Transverse colon (tissue), 4 donors: Measurements from ENCODE around the gene MXI1. TPM values are rescaled to one million over a fixed set of nuclear protein-coding genes. Genes with fewer than 3 reads are reported as not detected.

Experiments
- DNase-seq: peaks from one replicate; pipeline ENCODE4 v3.0.0-alpha.2; 2019
- H3K27ac ChIP-seq, 4 donors: fragments of 200-600 bp; sonication (generic); 2 replicates each; pipeline ENCODE4 v1.5.1; 2016 to 2018; ENCODE audit warnings: inconsistent platforms in 4 of 4
- H3K27me3 ChIP-seq: fragments of 200-600 bp; sonication (generic); 2 replicates; pipeline ENCODE4 v1.5.1; 2017; ENCODE audit warnings: inconsistent platforms
- H3K36me3 ChIP-seq, 4 donors: fragments of 200-600 bp; sonication (generic); 2 replicates each; pipeline ENCODE4 v1.5.1; 2017 to 2019; ENCODE audit warnings: inconsistent platforms in 4 of 4
- H3K4me1 ChIP-seq, 4 donors: fragments of 200-600 bp; sonication (generic); 2 replicates each; pipeline ENCODE4 v1.5.1; 2017 to 2020; ENCODE audit warnings: inconsistent platforms in 4 of 4
- H3K4me3 ChIP-seq, 4 donors: fragments of 200-600 bp; sonication (generic); 1 replicate in 1 of 4; 2 replicates in 3 of 4; pipeline versions ENCODE4 v1.5.1 to v1.6.1; 2017 to 2019; ENCODE audit warnings: inconsistent platforms in 4 of 4
- H3K9me3 ChIP-seq, 2 donors: fragments of 200-600 bp; sonication (generic); 2 replicates each; pipeline ENCODE4 v1.5.1; 2017 to 2019; ENCODE audit warnings: inconsistent platforms in 2 of 2
- EP300 ChIP-seq: sonication (generic); formaldehyde crosslinking; IDR thresholded peaks from one replicate; pipeline ENCODE4 v1.6.1; 2017; ENCODE audit warnings: antibody characterized with exemption, low read depth
- POLR2A ChIP-seq: fragments of 450-650 bp; IDR thresholded peaks from one replicate; pipeline ENCODE4 v1.6.1; 2016; ENCODE audit warnings: antibody characterized with exemption, mild to moderate bottlenecking, moderate library complexity
- POLR2AphosphoS5 ChIP-seq, 3 donors: sonication (generic); formaldehyde crosslinking; IDR thresholded peaks; one replicate each; pipeline ENCODE4 v1.6.1; 2016; ENCODE audit warnings: antibody characterized with exemption in 3 of 3
- WGBS, 2 donors: methylation state at CpG; one replicate each; pipeline ENCODE4 v1.1.5; 2018; ENCODE audit warnings: low coverage in 1 of 2; 5-methylcytosine and 5-hydroxymethylcytosine counted together
- in situ Hi-C, 4 donors: fragments of 200-750 bp; cut with MboI; loops; one replicate each; pipeline versions ENCODE4 v1.15.0 to v1.15.1; 2017; ENCODE audit warnings: low sequenced_read_pairs in 3 of 4, low pct_ligation_motif_present in 1 of 4, low pct_unique_long_range_greater_than_20kb in 1 of 4
- intact Hi-C: fragments of 100-400 bp; cut with DNase I; formaldehyde crosslinking; loops from one replicate; pipeline ENCODE4 v1.15.1; 2023; ENCODE audit warnings: low total_unique reads
- total RNA-seq, 4 donors: library from RNA; depleted of rRNA; stranded (reverse); fragments of >200 nt; gene quantifications; one replicate each; pipeline ENCODE4 v1.1.0, GENCODE V29; 2016
- TF ChIP-seq, protein P1 (sequence below), 5 experiments: fragments of 200-600 bp in 3 of 5; fragments of 450-650 bp in 2 of 5; sonication (generic) in 3 of 5; IDR thresholded peaks; 1 replicate in 2 of 5; 2 replicates in 3 of 5; pipeline ENCODE4 v1.5.1; 2016 to 2017; ENCODE audit warnings: antibody characterized with exemption in 5 of 5, inconsistent platforms in 3 of 5, mild to moderate bottlenecking in 2 of 5, moderate library complexity in 1 of 5

The MXI1 gene
- total RNA-seq, 4 donors from 2014 or later: 44.8 to 96.5 (median 65.3) TPM

- DNase-seq: peak; percentile 80
- TF ChIP-seq, protein P1, sequence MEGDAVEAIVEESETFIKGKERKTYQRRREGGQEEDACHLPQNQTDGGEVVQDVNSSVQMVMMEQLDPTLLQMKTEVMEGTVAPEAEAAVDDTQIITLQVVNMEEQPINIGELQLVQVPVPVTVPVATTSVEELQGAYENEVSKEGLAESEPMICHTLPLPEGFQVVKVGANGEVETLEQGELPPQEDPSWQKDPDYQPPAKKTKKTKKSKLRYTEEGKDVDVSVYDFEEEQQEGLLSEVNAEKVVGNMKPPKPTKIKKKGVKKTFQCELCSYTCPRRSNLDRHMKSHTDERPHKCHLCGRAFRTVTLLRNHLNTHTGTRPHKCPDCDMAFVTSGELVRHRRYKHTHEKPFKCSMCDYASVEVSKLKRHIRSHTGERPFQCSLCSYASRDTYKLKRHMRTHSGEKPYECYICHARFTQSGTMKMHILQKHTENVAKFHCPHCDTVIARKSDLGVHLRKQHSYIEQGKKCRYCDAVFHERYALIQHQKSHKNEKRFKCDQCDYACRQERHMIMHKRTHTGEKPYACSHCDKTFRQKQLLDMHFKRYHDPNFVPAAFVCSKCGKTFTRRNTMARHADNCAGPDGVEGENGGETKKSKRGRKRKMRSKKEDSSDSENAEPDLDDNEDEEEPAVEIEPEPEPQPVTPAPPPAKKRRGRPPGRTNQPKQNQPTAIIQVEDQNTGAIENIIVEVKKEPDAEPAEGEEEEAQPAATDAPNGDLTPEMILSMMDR (IDR thresholded peaks at IDR 0.05): no peak
- TF ChIP-seq POLR2AphosphoS5 (IDR thresholded peaks at IDR 0.05) (peak; percentile 38 to 90 (median 78)), EP300 (no peak), POLR2A (peak; percentile 74)
- Histone ChIP-seq H3K27me3 (no peaks in the 10 kb centered on the region), H3K27ac (peak overlapping the region; percentile 90 to 95 (median 92)), H3K36me3 (no peaks in the 10 kb centered on the region), H3K4me3 (peak overlapping the region in 2 of 4 donors; percentile 67 to 80), H3K9me3 (no peaks in the 10 kb centered on the region), H3K4me1 (peaks cover 16 to 59% (median 39%) of the 10 kb centered on the region in 4 donors)
- 46 to 65% methylated on average over 4 to 5 of the region's 5 CpGs for WGBS, 2 donors
- in situ Hi-C loops (no loop called here), intact Hi-C loops (loop anchor here (10.0 kb wide), 1 partner anchor 282 kb away; the partner anchor contains the start of gene DUSP5)
Measured at GRCh38 chr10:110212119-110213006, 5.0 kb downstream of the MXI1 start.

- in situ Hi-C loops (no loop called here), intact Hi-C loops (loop anchor here (10.0 kb wide), 1 partner anchor 280 kb away; the partner anchor contains the start of gene DUSP5)
- no peak overlapping the region for H3K4me3 ChIP-seq
- 29 to 75% methylated on average over 3 of the region's 3 CpGs for WGBS, 2 donors
- no peak for TF ChIP-seq POLR2A
- TF ChIP-seq, protein P1 (IDR thresholded peaks at IDR 0.05): no peak
- TF ChIP-seq EP300: no peak
- TF ChIP-seq POLR2AphosphoS5 (IDR thresholded peaks at IDR 0.05): no peak
- no peaks in the 10 kb centered on the region for H3K27me3 ChIP-seq
- peaks cover 16 to 62% (median 40%) of the 10 kb centered on the region in 4 donors for H3K4me1 ChIP-seq
- H3K36me3 ChIP-seq: no peaks in the 10 kb centered on the region
- DNase-seq: no peak
- H3K27ac ChIP-seq: peak overlapping the region; percentile 45 to 91 (median 70)
- no peaks in the 10 kb centered on the region for H3K9me3 ChIP-seq
Measured at GRCh38 chr10:110214371-110214826, 7.0 kb downstream of the MXI1 start.

DNA sequence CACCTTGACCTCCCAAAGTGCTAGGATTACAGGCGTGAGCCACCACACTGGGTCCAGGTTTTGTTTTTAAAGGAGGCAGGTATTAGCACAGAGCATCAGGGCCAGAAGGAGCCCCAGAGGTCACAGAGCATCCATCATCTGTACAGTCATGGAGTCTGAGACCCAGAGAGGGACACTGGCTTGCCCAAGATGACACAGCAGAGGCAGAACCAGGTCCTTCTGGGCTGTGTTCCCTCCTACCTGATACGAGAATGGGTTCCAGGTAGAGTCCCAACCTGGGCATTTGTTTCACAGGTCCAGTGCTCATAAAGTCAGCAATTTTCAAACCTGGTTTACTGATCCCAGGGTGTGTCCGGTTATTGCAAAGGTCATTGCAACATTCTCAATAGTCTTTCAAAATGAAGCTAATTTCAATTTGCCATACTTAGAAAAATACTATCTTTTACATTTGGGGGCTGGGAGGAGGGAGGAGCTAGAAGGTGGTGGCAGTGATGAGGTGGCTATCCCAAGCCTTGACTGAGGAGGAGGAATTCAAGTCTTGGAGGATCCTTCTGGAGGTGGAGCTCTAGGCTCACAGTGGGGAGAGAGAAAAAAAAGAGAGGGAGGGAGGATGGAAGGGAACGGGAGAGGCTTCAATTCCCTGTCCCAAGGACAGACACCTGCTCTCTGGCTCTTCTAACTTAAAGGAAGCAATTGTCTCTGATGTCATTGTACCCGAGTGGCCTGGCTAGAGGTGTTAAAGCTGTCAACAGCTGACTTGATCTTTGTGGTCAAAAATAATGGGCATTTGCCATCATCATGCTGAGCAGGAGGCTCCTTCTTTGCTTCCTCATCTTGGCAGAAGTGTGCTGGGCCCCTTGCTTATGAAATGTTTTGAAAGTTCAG, 8.1 kb downstream of the MXI1 start:
- 54 to 80% methylated on average over 1 to 5 of the region's 5 CpGs for WGBS, 2 donors
- H3K4me1 ChIP-seq: peaks cover 19 to 62% (median 38%) of the 10 kb centered on the region in 4 donors
- DNase-seq: no peak

More for the DNA sequence above, 8.1 kb downstream of the MXI1 start:
- Histone ChIP-seq H3K36me3 (no peaks in the 10 kb centered on the region), H3K27me3 (no peaks in the 10 kb centered on the region), H3K27ac (peak overlapping the region; percentile 14 to 91 (median 48)), H3K4me3 (no peak overlapping the region), H3K9me3 (no peaks in the 10 kb centered on the region)
- intact Hi-C loops: loop anchor here (10.0 kb wide), 1 partner anchor 279 kb away; the partner anchor contains the start of gene DUSP5
- in situ Hi-C loops: loop anchor here in 1 of 4 donors (5.0 kb wide), 1 partner anchor 73 kb away; no protein-coding TSS in a partner anchor
- TF ChIP-seq EP300 (no peak), POLR2A (no peak), POLR2AphosphoS5 (IDR thresholded peaks at IDR 0.05) (no peak)
- TF ChIP-seq, protein P1 (IDR thresholded peaks at IDR 0.05): no peak
